ENCODE data around the gene PTPRG.

PTPRG gene

GRCh38 chr3:61743067-61743466 is 181.7 kb downstream of the PTPRG start:
- no peaks in the 10 kb centered on the region for H3K4me1 ChIP-seq (ENCODE audit: insufficient read depth, low read length, poor library complexity, severe bottlenecking)
- no peak overlapping the region for H3K9ac ChIP-seq (ENCODE audit: low read depth, low read length, poor library complexity, severe bottlenecking)
- H3K79me2 ChIP-seq (ENCODE audit: insufficient read depth, low read length), result no peaks in the 10 kb centered on the region
- no peak overlapping the region for H3K4me2 ChIP-seq (ENCODE audit: low read depth, low read length, poor library complexity, severe bottlenecking)
- no peaks in the 10 kb centered on the region for H3K9me3 ChIP-seq (ENCODE audit: insufficient read depth, low read depth, low read length)
- no peak overlapping the region for H2AFZ ChIP-seq (ENCODE audit: low read length)
- H3F3A ChIP-seq (ENCODE audit: low read depth), result no peaks in the 10 kb centered on the region
- H3K36me3 ChIP-seq (ENCODE audit: insufficient read depth, low read length), result no peaks in the 10 kb centered on the region
- no peak overlapping the region for H3K4me3 ChIP-seq (ENCODE audit: low read length, poor library complexity, severe bottlenecking)
- no peaks in the 10 kb centered on the region for H3K27me3 ChIP-seq (ENCODE audit: insufficient read depth, low read length, poor library complexity, severe bottlenecking)
- H4K20me1 ChIP-seq (ENCODE audit: insufficient read depth, low read length, poor library complexity, severe bottlenecking), result no peaks in the 10 kb centered on the region
- TF ChIP-seq, protein P1, sequence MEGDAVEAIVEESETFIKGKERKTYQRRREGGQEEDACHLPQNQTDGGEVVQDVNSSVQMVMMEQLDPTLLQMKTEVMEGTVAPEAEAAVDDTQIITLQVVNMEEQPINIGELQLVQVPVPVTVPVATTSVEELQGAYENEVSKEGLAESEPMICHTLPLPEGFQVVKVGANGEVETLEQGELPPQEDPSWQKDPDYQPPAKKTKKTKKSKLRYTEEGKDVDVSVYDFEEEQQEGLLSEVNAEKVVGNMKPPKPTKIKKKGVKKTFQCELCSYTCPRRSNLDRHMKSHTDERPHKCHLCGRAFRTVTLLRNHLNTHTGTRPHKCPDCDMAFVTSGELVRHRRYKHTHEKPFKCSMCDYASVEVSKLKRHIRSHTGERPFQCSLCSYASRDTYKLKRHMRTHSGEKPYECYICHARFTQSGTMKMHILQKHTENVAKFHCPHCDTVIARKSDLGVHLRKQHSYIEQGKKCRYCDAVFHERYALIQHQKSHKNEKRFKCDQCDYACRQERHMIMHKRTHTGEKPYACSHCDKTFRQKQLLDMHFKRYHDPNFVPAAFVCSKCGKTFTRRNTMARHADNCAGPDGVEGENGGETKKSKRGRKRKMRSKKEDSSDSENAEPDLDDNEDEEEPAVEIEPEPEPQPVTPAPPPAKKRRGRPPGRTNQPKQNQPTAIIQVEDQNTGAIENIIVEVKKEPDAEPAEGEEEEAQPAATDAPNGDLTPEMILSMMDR (conservative IDR thresholded peaks at IDR 0.05; ENCODE audit: low read length), result no peak
- no peaks in the 10 kb centered on the region for H3K9me2 ChIP-seq (replicated peaks; ENCODE audit: low read depth, low read length)

- no peak overlapping the region for H3K9ac ChIP-seq (ENCODE audit: low read depth, low read length, poor library complexity, severe bottlenecking)
- no peak for TF ChIP-seq EZH2phosphoT487 (IDR thresholded peaks at IDR 0.05; ENCODE audit: borderline replicate concordance)
- TF ChIP-seq, protein P1 (conservative IDR thresholded peaks at IDR 0.05; ENCODE audit: low read length), result no peak
- H3K4me1 ChIP-seq (ENCODE audit: insufficient read depth, low read length, poor library complexity, severe bottlenecking), result no peaks in the 10 kb centered on the region
- H3K4me2 ChIP-seq (ENCODE audit: low read depth, low read length, poor library complexity, severe bottlenecking), result no peak overlapping the region
- no peak overlapping the region for H3K4me3 ChIP-seq (ENCODE audit: low read length, poor library complexity, severe bottlenecking)
- no peaks in the 10 kb centered on the region for H3K36me3 ChIP-seq (ENCODE audit: insufficient read depth, low read length)
- H3K9me2 ChIP-seq (replicated peaks; ENCODE audit: low read depth, low read length), result no peaks in the 10 kb centered on the region
- no peaks in the 10 kb centered on the region for H3K9me3 ChIP-seq (ENCODE audit: insufficient read depth, low read depth, low read length)
- H3F3A ChIP-seq (ENCODE audit: low read depth), result no peaks in the 10 kb centered on the region
- H3K27me3 ChIP-seq (ENCODE audit: insufficient read depth, low read length, poor library complexity, severe bottlenecking), result no peaks in the 10 kb centered on the region
- H4K20me1 ChIP-seq (ENCODE audit: insufficient read depth, low read length, poor library complexity, severe bottlenecking), result no peaks in the 10 kb centered on the region
- no peak overlapping the region for H2AFZ ChIP-seq (ENCODE audit: low read length)
- H3K79me2 ChIP-seq (ENCODE audit: insufficient read depth, low read length), result no peaks in the 10 kb centered on the region
These were observed 182.4 kb downstream of the PTPRG start for GRCh38 chr3:61743686-61744242.

GRCh38 chr3:61748288-61748687 is 186.9 kb downstream of the PTPRG start:
- Histone ChIP-seq H3K4me1 (ENCODE audit: insufficient read depth, low read length, poor library complexity, severe bottlenecking) (no peaks in the 10 kb centered on the region), H3K9me2 (replicated peaks; ENCODE audit: low read depth, low read length) (no peaks in the 10 kb centered on the region), H3K36me3 (ENCODE audit: insufficient read depth, low read length) (no peaks in the 10 kb centered on the region), H3K79me2 (ENCODE audit: insufficient read depth, low read length) (no peaks in the 10 kb centered on the region), H3K4me3 (ENCODE audit: low read length, poor library complexity, severe bottlenecking) (no peak overlapping the region), H3F3A (ENCODE audit: low read depth) (no peaks in the 10 kb centered on the region), H3K9me3 (ENCODE audit: insufficient read depth, low read depth, low read length) (no peaks in the 10 kb centered on the region), H4K20me1 (ENCODE audit: insufficient read depth, low read length, poor library complexity, severe bottlenecking) (no peaks in the 10 kb centered on the region), H2AFZ (ENCODE audit: low read length) (no peak overlapping the region), H3K9ac (ENCODE audit: low read depth, low read length, poor library complexity, severe bottlenecking) (no peak overlapping the region), H3K27me3 (ENCODE audit: insufficient read depth, low read length, poor library complexity, severe bottlenecking) (no peaks in the 10 kb centered on the region), H3K4me2 (ENCODE audit: low read depth, low read length, poor library complexity, severe bottlenecking) (no peak overlapping the region)
- TF ChIP-seq, protein P1 (conservative IDR thresholded peaks at IDR 0.05; ENCODE audit: low read length), result no peak
- TF ChIP-seq EZH2phosphoT487 (IDR thresholded peaks at IDR 0.05; ENCODE audit: borderline replicate concordance), result no peak

Data from Loucy (cell line).